ENCODE results near the gene UNC80. TPM values are rescaled to one million over a fixed set of nuclear protein-coding genes. Genes with fewer than 3 reads are reported as not detected.

The UNC80 gene, protein sequence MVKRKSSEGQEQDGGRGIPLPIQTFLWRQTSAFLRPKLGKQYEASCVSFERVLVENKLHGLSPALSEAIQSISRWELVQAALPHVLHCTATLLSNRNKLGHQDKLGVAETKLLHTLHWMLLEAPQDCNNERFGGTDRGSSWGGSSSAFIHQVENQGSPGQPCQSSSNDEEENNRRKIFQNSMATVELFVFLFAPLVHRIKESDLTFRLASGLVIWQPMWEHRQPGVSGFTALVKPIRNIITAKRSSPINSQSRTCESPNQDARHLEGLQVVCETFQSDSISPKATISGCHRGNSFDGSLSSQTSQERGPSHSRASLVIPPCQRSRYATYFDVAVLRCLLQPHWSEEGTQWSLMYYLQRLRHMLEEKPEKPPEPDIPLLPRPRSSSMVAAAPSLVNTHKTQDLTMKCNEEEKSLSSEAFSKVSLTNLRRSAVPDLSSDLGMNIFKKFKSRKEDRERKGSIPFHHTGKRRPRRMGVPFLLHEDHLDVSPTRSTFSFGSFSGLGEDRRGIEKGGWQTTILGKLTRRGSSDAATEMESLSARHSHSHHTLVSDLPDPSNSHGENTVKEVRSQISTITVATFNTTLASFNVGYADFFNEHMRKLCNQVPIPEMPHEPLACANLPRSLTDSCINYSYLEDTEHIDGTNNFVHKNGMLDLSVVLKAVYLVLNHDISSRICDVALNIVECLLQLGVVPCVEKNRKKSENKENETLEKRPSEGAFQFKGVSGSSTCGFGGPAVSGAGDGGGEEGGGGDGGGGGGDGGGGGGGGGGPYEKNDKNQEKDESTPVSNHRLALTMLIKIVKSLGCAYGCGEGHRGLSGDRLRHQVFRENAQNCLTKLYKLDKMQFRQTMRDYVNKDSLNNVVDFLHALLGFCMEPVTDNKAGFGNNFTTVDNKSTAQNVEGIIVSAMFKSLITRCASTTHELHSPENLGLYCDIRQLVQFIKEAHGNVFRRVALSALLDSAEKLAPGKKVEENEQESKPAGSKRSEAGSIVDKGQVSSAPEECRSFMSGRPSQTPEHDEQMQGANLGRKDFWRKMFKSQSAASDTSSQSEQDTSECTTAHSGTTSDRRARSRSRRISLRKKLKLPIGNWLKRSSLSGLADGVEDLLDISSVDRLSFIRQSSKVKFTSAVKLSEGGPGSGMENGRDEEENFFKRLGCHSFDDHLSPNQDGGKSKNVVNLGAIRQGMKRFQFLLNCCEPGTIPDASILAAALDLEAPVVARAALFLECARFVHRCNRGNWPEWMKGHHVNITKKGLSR (N-terminal part only)
- 9.1 TPM for polyA plus RNA-seq (2012; ENCODE audit: insufficient read depth, insufficient read length, low read depth)

DNA sequence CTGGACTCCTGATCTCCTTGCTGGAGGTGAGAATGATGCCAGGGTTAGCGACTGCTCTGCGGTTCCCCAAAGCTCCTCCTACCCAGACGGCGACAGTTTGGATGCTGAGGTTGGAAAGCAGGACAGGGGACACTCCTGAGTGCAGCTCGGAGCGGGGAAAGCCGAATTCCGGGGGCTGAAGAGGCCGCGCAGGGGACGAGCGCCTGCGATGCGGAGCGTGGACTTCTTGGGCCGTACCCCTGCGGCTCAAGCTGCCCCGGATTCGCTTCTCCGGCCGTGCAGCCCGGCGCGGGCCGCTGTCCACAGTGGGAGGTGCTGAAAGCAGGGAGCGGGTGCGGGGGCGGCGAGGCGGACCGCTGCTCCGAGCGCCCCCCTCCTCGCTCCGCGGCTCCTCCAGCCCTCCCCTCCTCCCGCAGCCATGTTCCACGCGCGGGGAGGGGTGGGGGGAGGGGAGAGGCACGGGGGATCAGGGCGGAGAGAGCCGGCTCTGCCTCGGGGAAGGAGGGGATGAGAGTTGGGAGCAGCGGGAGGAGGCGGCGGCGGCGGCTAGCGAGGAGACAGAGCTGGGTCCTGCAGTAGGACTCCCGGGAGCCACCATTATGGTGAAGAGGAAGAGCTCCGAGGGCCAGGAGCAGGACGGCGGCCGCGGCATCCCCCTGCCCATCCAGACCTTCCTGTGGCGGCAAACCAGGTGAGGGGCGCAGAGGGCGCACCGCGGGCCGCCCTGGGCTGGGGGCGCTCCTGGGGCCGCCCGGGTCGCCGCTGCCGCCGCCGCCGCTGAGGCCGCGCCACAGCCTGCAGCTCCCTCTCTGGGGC is at the start of gene UNC80:
TSS of gene UNC80 (plus strand) at position 359 of the 816 bp plus-strand sequence. CDS start at position 600, 241 bp downstream.
- DNase-seq = peak; percentile 72
- no peaks in the 10 kb centered on the region for H3K9me3 ChIP-seq
- TF ChIP-seq, protein P1, sequence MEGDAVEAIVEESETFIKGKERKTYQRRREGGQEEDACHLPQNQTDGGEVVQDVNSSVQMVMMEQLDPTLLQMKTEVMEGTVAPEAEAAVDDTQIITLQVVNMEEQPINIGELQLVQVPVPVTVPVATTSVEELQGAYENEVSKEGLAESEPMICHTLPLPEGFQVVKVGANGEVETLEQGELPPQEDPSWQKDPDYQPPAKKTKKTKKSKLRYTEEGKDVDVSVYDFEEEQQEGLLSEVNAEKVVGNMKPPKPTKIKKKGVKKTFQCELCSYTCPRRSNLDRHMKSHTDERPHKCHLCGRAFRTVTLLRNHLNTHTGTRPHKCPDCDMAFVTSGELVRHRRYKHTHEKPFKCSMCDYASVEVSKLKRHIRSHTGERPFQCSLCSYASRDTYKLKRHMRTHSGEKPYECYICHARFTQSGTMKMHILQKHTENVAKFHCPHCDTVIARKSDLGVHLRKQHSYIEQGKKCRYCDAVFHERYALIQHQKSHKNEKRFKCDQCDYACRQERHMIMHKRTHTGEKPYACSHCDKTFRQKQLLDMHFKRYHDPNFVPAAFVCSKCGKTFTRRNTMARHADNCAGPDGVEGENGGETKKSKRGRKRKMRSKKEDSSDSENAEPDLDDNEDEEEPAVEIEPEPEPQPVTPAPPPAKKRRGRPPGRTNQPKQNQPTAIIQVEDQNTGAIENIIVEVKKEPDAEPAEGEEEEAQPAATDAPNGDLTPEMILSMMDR (IDR thresholded peaks at IDR 0.05; ENCODE audit: low read depth, low read length) = no peak
- H3K36me3 ChIP-seq = peaks cover 5% of the 10 kb centered on the region
- peak within 1 kb of the TSS; percentile 72 for H3K4me3 ChIP-seq (ENCODE audit: low read depth, low read length)
- no peaks in the 10 kb centered on the region for H3K27me3 ChIP-seq
- H3K4me1 ChIP-seq = peaks cover 8% of the 10 kb centered on the region

DNA sequence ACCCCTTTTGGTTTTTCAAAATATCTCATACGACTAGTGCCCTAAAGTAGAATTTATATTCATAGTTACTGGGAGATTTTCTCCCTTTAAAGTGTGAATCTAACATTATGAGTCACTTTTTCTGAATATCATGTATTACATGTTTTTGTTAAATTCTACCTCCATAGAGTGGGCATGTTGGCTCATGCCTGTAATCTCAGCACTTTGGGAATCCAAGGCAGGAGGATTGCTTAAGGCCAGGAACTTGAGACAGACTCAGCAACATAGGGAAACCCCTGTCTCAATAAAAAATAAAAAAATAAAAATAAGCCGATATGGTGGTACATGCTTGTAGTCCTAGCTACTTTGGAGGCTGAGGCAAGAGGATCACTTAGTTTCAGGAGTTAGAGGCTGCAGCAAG is 45.3 kb upstream of the UNC80 start:
- TF ChIP-seq, protein P1 (IDR thresholded peaks at IDR 0.05; ENCODE audit: low read depth, low read length) = no peak
- H3K4me3 ChIP-seq (ENCODE audit: low read depth, low read length) = no peak overlapping the region
- DNase-seq = no peak
- no peaks in the 10 kb centered on the region for H3K9me3 ChIP-seq
- peaks cover 11% of the 10 kb centered on the region for H3K4me1 ChIP-seq
- peaks cover 78% of the 10 kb centered on the region for H3K36me3 ChIP-seq
- H3K27me3 ChIP-seq = no peaks in the 10 kb centered on the region

DNA sequence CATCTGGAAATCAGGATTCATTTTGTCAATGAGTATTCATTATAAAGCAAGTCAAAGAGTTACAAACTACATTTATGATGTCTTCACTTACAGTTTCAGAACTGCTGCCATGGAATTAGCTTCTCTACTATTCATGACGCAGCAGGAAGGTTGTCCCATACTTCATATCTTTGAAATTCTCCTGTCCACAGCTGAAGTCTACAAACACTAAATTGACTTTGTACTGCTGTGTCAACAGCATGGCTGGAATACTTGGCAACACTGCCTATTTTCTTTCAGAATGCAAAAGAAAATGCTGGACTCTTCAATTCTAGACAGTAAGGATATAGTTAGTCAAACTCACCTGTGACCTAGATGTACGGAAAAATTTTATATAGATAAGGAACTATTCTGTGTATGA is 44.6 kb upstream of the UNC80 start:
- TF ChIP-seq, protein P1 (IDR thresholded peaks at IDR 0.05; ENCODE audit: low read depth, low read length) = no peak
- Histone ChIP-seq H3K4me3 (ENCODE audit: low read depth, low read length) (no peak overlapping the region), H3K9me3 (no peaks in the 10 kb centered on the region), H3K27me3 (no peaks in the 10 kb centered on the region), H3K36me3 (peaks cover 74% of the 10 kb centered on the region), H3K4me1 (peaks cover 11% of the 10 kb centered on the region)
- DNase-seq = no peak

DNA sequence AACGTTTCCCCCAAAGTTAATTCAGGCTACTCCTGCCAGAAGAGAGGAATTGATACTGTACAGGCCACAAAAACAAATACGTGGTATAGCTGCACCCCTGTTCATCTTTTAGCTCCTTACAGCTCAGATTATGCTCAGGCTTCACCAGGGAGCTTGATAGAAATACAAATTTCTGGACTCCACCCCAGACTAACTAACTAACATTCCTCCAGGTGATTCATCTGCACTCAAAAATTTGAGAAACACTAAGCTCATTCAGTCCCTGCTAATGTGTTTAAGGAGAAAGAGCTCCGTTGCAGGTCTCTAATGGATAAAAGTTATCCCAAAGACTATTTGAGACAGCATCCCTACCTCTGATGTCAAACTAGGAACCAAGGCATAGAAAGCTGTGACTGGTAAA is 36.8 kb upstream of the UNC80 start:
- Histone ChIP-seq H3K27me3 (no peaks in the 10 kb centered on the region), H3K36me3 (peaks cover 11% of the 10 kb centered on the region), H3K4me3 (ENCODE audit: low read depth, low read length) (no peak overlapping the region), H3K4me1 (no peaks in the 10 kb centered on the region; the same call in 1 of the 2 replicates), H3K9me3 (no peaks in the 10 kb centered on the region)
- DNase-seq = no peak
- TF ChIP-seq, protein P1 (IDR thresholded peaks at IDR 0.05; ENCODE audit: low read depth, low read length) = no peak

DNA sequence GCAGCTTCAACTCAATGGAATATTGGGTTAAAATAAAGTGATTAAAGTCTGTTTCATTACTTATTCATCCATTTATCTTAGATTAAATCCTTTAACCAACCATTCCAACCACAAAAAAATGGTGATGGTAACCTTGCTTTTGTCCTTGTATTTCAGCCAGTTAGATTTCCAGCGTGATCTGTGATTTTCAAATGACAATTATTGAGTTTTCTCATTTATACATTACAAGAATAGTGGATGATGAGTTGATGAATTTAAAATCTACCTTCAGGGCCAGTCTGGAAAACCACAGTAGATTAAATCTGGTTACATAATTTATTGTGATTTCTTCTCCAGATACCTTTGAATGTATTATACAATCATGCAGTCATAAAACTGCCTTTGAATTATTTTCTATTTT is 29.7 kb upstream of the UNC80 start:
- TF ChIP-seq, protein P1 (IDR thresholded peaks at IDR 0.05; ENCODE audit: low read depth, low read length) = no peak
- 0 out of 2 replicates have a peak, but pooled peaks cover 3% of the 10 kb centered on the region for H3K9me3 ChIP-seq
- DNase-seq = no peak
- no peaks in the 10 kb centered on the region; the same call in 1 of the 2 replicates for H3K4me1 ChIP-seq
- no peaks in the 10 kb centered on the region for H3K27me3 ChIP-seq
- H3K36me3 ChIP-seq = no peaks in the 10 kb centered on the region
- H3K4me3 ChIP-seq (ENCODE audit: low read depth, low read length) = no peak overlapping the region

Data from BE2C (cell line).